Measurements from ENCODE around the gene GBA2.

GBA2 gene

DNA sequence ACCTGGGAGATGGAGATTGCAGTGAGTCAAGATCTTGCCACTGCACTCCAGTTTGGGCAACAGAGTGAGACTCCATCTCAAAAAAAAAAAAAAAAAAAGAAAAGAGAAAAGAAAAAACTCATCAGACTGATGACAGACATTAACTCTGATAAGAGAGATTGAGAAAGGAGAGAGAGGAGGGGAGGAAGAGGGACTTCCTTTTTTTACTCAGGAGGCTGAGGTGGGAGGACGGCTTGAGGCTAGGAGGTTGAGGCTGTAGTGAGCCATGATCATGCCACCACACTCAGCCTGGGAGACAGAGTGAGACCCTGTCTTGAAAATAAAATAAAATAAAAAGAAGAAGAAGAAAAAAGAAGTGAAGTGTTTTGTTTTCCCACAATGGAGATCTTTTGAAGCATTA is 14.8 kb upstream of the GBA2 start:
- no peak for DNase-seq

DNA sequence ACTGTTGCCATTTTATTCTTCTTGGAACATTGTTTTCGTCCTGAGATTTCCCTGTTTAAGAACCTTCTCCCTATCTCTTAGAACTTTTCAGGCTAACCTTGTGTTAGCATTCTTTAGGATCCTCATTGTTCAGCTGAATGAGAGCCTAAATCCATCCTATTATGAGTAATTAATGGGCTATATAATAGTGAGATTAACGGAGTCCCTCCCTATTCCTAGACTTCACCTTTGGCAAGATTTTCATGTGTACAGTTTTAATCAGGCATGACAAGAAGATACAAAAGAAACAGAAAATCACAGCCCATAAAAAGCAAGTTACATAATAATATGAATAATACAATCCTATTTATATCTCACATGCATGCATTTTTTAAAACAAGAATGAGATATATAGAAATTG is 14.2 kb upstream of the GBA2 start:
- no peak for DNase-seq

DNA sequence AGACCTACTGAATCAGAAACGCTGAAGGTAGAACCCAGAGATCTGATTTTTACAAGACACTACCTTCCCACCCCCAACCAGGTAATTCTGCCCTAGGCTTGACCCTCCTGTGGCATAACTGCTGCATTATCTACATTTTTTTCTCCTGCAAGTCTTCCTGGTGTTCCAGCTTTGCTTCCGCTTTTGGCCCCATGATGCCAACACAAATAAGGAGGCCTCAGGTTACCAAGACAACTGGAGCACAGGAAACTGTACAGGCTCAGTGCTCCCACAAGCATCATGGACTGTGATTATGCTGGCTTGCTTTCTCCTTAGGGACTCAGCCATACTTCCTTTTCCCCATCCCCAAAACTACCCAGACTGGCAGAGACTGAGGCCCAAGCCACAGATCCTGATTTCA is 11.6 kb upstream of the GBA2 start:
- peak; percentile 59 for DNase-seq

DNA sequence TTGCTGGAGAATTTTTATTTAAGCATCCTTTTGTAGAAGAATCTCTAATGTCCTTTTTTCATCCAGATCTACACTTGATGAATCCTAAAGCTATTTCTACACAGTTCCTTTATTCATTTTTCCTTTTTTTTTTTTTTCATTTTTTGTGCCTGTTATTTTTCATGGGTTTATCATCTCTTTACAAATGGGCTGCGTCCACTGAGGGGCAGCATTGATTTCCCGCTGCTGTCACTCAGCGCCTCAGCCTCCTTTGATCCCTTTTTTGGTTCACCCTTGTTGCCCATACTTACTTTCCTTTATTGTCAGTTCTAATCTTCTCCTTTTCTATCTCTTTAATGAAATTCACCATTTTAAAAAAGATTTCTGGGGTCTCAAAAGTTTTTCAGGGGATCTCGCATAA is 10.8 kb upstream of the GBA2 start:
- DNase-seq, result no peak

DNA sequence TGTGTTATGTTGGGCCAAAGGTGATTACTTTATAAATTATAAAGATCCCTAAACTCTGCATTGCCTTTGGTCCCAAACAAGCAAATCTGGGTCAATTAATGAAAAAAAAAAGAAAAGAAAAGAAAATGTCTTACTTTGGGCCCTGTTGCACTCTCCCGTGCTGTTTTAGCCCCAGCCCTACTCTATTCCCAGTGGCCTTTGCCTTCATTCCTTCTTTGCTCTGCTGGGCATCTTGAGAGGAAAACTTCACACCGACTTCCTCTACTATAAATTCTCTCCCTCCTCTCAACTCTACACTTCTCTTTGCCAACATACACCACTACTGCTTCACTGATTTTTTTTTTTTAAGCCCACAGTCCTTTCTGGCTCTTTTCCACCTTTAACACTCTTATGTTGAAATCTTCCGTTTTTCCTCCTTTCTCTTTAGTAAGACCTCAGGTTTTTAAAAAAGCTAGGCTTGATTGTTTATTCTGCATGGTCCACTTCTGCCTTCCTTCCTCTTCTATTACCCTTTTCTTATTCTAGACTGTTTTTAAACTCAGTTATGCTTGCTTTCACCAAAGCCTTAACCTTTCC is 9.5 kb upstream of the GBA2 start:
- no peak for DNase-seq

DNA sequence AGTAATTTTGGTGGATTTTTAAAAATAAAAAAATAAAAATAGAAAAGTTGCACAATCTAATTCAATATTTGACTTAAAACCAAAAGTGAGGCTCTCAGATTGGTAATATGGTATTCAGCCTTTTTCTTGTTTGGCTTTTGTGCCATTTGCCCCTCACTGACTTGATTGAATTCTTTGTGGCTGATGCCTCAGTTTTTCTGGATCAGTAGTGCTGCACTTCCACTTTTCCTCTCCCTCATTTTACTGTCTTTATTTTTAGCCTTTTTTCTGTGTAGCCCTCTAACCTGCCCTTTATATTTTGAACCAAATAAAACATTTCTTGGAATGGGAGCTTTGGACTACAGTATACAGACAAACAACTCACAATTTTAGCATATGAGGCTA is 8.9 kb upstream of the GBA2 start:
- DNase-seq, result no peak

DNA sequence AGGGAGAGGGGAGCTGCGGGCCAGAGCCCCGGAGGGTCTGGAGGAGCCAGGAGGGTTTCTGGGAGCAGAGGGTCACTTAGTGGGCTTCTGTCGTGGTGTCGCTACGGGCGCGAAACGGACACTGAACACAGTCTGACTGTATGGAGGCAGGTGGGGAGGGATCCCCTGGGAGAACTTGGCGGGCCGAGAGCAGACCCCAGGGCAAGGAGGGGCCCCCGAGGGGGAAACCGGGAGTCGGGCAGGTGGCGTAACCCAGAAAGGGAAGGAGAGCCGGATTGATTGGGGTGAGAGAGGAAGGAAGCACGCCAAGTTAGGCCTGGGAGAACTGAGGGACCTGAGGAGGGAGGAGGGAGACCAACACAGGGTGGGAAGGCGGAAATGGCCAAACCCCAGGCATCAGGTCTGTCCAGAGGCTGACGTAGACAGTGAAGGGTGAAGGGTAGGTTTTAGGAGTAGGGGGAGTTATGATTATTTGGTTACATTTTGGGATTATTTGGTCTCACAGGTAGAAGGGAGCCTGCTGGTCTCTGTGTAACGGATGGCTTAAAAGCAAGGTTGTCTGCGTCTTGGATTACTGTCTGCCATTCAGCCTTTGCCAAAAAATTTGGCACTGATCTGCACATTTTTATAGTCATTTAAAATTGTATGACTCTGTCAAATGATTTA is 8.3 kb upstream of the GBA2 start:
- peak; percentile 60 for DNase-seq

DNA sequence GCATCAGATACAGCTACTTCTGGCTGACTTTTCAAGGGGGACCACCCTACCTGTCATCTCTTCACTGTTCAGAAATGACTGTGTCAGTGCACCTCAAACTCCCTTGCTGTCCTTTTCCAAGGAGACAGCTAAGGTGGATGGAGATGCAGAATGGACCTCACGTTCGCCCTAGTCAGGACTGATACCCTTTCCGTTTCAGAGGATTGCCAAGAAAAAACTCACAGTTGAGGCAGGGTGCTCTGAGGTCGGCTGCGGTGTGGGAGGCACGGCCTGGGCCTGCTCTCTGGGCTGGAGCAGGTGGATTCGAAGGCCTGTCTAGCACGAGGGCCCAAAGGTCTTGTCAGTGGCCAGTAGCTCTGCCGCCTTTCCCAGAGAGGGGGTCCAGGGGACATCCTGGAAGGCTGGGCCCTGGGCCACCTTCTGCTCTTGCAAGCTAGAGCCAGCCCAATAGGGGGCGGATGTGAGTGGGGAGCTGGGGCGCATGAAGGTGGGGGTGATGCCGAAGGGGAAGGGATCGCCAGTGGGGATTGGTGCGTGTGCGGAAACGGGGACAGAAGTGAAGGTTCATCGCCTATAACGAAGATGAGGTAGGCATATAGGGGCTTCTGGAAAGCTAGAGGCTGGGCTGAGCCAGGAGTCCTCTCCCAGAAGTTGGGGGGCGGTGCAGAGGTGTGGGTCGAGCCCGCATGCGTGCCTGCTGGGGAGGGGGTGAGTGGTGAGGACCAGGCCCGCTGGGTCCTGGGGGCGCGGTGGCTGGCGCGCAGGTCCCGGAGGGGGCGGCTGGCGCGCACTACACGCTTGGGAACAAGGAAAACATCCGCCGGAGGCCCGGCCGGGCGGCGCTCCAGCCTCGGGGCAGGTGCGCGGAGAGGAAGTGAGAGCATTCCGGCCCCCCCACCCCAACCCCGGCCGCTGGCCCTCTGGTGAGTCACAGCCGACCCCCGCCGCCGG is 7.5 kb upstream of the GBA2 start:
- peak; percentile 60 for DNase-seq

DNA sequence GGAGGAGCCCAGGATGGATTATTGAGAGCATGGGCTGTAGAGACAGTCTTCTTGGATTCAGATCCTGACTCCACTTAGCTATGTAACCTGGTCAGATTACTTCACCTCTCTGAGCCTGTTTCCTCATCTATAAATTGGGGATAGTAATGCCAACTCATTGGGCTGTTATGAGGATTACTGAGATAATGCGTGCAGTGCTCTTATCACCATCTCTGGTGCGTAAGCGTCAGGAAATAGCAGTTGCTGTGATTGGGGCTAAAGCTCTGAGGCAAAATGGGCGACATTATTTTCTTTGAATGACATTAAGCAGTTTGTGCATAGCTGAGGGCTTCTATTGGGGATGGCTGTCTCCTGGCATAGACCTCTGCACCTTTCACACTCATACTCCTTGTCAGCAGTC is 6.0 kb upstream of the GBA2 start:
- DNase-seq, result no peak

DNA sequence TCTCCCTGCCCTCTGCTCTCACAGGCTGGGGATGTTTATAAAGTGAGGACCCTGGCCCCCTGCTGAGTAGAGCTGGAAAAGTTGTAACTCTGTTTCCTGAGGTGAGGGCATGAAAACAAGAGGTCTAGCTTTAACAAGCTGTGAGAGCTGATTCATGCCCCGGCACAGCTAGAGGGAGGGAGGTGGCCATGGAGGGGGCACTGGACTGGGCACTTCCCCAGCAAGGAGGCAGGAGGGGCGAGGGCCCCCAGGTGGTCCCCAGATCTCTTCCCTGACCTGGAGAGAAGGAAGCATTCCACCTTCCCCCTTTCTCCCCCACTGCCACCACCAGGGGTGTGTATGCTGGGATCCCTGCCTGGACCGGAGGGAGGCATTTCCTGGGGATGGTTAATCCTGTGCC is 5.2 kb upstream of the GBA2 start, which contains the start of gene MSMP:
Gene MSMP (minus strand): TSS at position 13 of the 400 bp plus-strand sequence. CDS start 147 bp downstream, outside the sequence.
- DNase-seq, result no peak

DNA sequence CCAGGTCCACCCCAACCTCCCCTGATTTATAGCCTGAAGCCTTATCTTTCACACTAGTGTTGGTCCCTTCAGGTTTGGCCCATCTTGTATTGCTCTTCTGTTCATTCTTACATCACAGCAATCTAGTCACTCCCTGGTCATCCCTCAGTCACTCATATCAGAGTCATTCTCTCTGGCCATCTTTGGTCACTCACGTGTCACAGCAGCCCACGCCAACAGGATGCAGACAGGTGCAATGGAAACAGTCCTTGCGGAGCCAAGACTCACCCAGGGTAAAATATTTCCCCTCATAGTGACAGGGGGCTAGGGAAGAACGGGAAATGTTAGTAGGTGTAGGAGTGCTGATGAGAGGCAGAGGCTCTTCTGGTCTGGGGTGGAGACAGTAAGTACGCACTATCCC is 4.4 kb upstream of the GBA2 start:
- DNase-seq, result no peak

DNA sequence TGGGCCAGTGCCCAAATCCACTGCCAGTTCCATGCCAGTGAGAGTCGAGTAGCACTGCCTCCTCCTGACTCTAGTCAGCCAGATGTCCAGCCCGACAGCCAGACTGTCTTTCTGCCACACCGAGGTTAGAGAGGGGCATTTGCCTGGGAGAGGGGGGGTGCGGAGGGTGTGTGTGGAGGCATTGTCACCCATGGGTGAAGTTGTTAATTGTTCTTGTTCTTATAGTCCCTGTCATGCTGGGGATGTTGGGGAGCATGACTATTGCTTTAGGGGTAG is 1.2 kb upstream of the GBA2 start:
- DNase-seq, result no peak

DNA sequence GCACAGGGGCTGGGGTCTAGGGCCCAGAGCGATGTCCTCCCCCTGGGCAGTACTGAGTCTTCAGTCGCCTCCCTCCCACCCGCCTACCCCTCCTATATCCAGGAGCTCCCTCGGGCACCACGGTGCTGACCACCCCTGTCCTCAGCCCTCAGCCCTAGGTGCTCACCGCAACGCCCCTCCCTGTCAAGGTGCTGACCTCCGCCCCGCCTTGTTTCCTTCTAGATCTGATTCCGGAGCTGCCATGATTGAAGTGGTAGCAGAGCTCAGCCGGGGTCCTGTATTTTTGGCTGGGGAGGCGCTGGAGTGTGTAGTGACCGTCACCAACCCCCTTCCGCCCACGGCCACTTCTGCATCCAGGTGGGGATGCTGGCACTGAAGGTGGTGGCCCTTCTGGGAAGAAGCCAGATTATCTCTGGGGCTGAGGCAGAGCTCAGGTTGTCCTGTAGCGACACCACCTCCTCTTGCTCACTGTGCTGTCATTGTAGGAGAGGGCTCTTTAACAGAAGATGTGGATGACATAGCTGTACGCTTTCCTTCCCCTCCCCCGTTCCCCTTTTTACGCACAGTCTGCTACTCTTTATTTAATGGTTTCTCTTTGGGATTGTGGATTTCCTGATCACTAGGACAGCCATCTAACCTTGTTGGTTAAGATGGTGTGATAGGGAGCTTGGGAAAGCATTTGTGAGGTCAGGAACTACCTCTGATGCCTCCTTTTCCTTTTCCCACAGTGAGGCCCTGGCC is 657 bp upstream of the GBA2 start:
- no peak for DNase-seq

DNA sequence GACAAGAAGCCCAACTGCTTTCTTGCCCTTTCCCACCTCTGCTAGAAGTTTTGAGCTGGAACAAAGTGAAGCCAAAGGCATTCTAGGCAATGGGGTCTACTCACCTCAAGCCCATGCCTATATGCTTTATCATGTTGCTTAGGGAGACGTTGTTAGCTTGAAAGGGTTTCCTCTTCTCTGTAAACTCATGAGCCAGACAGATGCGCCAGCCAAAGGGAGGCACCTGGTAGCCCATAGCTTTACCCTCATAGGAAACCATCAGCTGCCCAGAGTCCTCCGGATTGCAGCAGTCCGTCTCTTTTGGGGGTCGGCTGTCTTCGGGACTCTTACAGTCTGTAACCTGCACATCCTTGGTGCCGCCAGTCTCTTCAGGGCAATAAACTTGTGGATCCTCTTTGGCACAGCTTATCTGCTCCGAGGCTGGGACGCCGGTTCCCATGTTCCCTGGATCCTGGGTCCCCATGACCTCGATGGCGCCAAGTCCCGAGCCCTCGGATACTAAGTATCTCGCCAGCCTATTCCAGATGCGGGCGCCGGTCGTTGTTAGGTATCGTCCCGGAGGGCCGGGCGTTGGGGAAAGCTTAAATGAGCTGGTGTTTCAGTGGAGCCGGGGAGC is 678 bp downstream of the GBA2 start:
- no peak for DNase-seq

DNA sequence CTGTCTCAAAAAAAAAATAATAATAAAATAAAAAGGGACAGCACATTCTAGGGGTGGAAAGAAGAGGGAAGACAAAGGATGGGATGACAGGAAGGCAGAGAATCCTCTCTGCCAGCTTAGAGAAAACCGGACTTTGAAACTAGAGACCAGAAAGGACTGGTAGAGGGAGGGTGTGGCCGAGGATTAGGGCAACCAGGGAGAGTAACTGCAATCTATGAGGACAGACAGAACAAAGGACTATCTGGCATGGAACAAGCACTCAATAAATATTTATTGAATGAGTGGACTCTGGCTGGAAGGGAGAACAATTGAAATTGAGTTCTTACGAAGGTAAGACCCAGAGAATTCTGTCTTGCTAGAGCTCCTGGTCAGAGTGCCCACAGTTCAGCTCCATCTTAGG is 2.4 kb downstream of the GBA2 start:
- no peak for DNase-seq

DNA sequence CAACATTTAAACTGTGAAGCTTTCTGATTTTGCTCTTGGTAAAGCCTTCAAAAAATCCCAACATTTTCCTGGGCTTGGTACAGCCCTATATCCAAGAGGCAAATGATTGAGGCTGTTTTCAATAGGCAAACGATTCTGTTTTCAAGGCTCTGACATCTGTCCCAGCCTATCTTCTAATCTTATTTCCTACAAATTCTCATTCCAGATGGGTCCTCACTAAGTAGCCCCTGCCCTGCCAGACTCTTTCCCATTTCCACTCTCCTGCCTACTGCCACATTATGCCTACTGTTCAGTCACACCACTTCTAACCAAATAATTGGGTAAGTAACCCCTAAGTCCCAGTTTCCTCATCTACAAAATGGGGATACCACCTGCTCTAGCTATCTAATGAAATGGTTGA is 3.5 kb downstream of the GBA2 start:
- no peak for DNase-seq

DNA sequence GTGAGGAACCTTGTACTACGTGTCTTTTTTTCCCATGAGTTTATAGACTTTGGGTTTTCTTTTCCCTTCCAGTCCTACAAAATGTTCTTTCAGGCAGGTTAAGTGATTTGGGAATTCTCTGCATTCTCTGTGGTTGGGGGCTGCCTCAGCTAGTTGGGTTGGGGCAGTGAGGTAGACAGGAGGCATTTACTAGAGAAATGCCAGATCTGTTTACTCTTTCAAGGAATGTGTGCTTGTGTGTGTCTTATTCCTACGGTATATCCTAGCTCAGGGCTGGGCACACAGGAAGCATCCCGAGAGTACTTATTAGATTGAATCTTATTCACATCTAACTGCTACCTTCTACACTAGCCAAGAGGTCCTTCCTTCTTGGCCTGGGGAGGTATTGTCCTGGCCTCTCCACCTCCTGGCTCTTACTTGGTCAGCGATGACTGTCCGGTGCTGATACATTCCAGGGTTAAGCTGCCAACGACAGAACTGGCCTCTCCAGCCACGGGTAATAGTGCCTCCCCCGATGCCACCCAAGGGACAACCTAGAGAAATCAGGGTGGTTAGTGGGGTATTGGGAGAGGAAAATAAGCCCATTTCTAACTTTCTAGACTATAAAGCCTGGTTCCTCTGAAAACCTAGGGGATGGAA is 5.0 kb downstream of the GBA2 start:
- no peak for DNase-seq

DNA sequence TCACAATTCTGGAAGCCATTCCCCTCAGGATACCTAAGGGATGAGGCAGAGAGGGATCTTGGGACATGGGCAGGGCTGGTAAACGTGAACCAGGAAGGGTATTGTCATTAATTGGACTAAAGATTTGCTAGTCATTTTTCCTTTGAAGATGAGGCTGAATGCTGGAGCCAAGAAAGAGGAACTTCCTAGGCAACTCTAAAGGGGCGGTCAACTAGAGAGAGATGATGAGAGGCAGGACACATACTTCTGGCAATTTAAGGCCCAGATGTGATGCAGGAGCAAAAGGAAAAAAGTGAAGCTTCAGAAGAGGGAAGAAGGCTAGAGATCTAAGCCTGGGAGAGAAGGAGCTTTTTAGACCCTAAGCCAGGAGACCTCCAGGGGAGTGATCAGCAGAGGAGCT is 5.6 kb downstream of the GBA2 start:
- no peak for DNase-seq

DNA sequence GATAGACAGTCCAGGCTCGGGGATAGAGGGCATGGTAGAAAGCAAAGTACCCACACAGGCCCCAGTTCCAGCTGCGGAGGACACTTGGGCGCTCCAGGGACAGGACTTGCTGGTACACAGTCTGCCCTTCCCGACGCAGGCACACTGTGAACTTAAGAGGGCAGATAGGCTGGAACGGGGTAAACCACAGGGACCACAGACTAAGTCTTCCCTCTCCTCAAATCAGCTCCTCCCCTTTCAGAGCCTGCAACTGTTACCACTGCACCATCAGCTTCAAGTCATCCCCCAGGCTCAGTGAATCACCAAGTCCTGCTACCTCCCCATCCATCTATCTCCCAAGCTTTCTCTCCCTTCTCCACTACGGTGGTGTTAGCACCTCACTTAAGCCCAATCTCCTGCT is 7.3 kb downstream of the GBA2 start:
- DNase-seq, result no peak

DNA sequence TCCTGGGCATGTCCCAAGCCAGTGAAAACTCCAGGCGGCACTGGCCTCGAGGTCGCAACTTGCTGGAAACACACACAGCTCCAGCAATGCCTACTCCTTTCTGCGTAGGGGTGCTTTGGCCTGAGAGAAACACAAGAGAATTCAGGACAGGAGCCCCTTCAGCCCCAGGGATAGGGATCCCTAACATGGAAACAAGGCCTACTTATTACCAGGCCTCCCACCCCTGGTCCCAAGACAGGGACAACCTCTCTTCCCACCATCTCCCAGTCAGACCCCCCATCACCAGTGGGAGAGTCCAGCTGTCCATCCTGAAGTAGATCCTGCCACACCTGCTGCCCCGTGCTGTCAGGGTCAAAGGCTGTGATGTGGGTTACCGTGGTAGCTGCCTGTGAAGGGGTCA is 8.8 kb downstream of the GBA2 start:
- DNase-seq, result no peak

DNA sequence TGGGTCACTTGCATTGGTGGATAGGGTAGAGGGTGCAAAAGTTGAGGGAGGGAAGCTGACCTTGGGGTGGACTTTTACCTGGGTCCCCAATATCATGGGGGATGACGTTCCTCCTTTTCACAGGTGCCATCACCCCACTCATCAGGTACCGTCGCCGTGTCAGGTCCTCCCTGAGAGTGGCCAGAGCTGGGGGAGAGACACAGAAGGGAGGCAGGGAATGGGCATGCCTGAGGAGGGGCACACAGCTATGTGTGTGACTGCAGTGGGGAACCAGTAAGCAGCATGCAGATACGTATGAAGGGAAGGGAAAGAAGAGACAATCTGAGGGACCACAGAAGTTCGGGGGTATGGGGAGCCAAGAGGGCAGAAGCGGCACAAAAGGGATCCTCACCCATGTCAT is 10.1 kb downstream of the GBA2 start:
- no peak for DNase-seq

DNA sequence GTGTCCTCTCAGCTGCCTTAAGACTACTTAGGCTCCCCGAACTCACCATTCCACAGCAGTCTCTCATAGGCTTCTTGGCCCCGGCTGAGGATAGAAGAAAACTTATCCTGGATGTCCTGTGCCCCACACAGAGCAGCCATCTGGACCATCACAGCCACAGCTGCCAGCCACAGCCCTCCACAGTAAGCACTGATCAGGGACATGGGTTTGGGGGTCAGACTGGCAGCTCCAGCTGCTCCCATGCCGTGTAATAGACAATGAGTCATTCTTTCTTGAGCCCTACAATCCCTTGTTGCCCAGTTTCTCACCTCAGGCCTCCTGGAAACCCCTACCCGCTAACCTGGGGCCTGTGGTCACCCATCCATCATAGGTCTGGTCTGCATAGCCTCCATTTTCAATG is 10.8 kb downstream of the GBA2 start:
- no peak for DNase-seq

DNA sequence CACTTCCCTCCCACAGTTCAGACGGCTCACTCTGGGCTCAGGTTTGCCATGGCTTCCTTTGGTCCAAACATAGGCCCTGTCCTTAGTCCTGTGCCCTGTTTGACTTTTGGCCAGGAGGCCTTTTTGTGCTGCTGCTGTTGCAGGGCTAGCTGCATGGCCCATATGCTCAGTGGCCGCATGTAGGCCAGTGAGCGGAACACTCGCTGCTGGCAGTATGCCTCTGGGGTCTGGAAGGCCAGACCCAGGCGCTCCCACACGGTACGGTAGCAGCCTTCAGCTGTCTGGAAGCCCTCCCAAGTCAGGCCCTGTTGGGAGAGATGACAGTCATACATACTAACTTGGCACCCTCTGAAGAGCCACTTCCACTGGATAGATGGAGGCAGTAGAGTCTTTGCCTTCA is 11.9 kb downstream of the GBA2 start:
- no peak for DNase-seq
